PC-9 (cell line): Measurements from ENCODE around the gene CLEC4M. TPM values are rescaled to one million over a fixed set of nuclear protein-coding genes. Genes with fewer than 3 reads are reported as not detected.

Source experiments
- BruUV-seq: library from RNA; stranded (reverse); fragments of 400-500 nt; replicated peaks from 2 replicates; lab custom pipeline; 2021; lab: Mats Ljungman, UMichigan
- CTCF ChIA-PET: fragments of 300-600 bp; sonication (Branson Sonifier 250); formaldehyde crosslinking; loops from one replicate; lab custom pipeline; 2022; ENCODE audit warnings: antibody characterized with exemption; lab: Charles Lee
- POLR2A ChIA-PET: fragments of 300-600 bp; sonication (Branson Sonifier 250); formaldehyde crosslinking; loops from one replicate; lab custom pipeline; 2022; ENCODE audit warnings: antibody characterized with exemption; ENCODE audit not compliant: unreplicated experiment; lab: Charles Lee
- DNase-seq, 2 experiments: peaks; one replicate each; pipeline versions ENCODE4 v3.0.0 to v3.0.0-alpha.2; 2015 to 2022; ENCODE audit warnings: mixed read lengths in 1 of 2
- H2AFZ ChIP-seq: fragments of 200-600 bp; sonication (generic); 2 replicates; pipeline ENCODE4 v1.8.1; 2017; ENCODE audit warnings: antibody characterized with exemption
- H3F3A ChIP-seq: fragments of 200-600 bp; sonication (generic); 2 replicates; pipeline ENCODE4 v1.8.1; 2017; ENCODE audit warnings: antibody characterized with exemption, mild to moderate bottlenecking, low read depth; ENCODE audit not compliant: insufficient read depth
- H3K27ac ChIP-seq: fragments of 200-600 bp; sonication (generic); 2 replicates; pipeline ENCODE4 v1.6.1; 2016; ENCODE audit warnings: mixed run types
- H3K27me3 ChIP-seq: fragments of 200-600 bp; sonication (generic); 2 replicates; pipeline ENCODE4 v1.6.1; 2016; ENCODE audit warnings: low read depth, mixed run types; ENCODE audit not compliant: insufficient read depth
- H3K36me3 ChIP-seq: fragments of 200-600 bp; sonication (generic); 2 replicates; pipeline ENCODE4 v1.6.1; 2016; ENCODE audit warnings: low read depth, mixed run types
- H3K4me1 ChIP-seq: fragments of 200-600 bp; sonication (generic); replicated peaks from 2 replicates; pipeline ENCODE4 v1.6.1; 2016; ENCODE audit warnings: mixed run types; ENCODE audit not compliant: insufficient read depth
- H3K4me2 ChIP-seq: fragments of 200-600 bp; sonication (generic); 2 replicates; pipeline ENCODE4 v1.6.1; 2017; ENCODE audit warnings: mixed run types
- H3K4me3 ChIP-seq: fragments of 200-600 bp; sonication (generic); 2 replicates; pipeline ENCODE4 v1.6.1; 2016; ENCODE audit warnings: mixed run types
- H3K79me2 ChIP-seq: fragments of 200-600 bp; sonication (generic); 2 replicates; pipeline ENCODE4 v1.6.1; 2017; ENCODE audit warnings: low read depth, mixed run types
- H3K9me2 ChIP-seq: fragments of 200-600 bp; sonication (generic); 2 replicates; pipeline ENCODE4 v1.8.1; 2017; ENCODE audit warnings: mild to moderate bottlenecking; ENCODE audit not compliant: insufficient read depth
- H3K9me3 ChIP-seq: fragments of 200-600 bp; sonication (generic); 2 replicates; pipeline ENCODE4 v1.8.1; 2016; ENCODE audit warnings: low read depth; ENCODE audit not compliant: insufficient read depth
- H4K20me1 ChIP-seq: fragments of 200-600 bp; sonication (generic); 2 replicates; pipeline ENCODE4 v1.8.1; 2017; ENCODE audit not compliant: insufficient read depth
- CTCF ChIP-seq: fragments of 200-600 bp; sonication (generic); conservative IDR thresholded peaks from 2 replicates; pipeline ENCODE4 v1.6.1; 2017; ENCODE audit warnings: mixed run types, antibody characterized with exemption, mild to moderate bottlenecking, moderate library complexity
- EZH2 ChIP-seq: fragments of 200-600 bp; sonication (generic); IDR thresholded peaks from 2 replicates; pipeline ENCODE4 v1.8.0; 2017; ENCODE audit warnings: antibody characterized with exemption, low read depth
- intact Hi-C: fragments of 100-400 bp; cut with micrococcal nuclease; formaldehyde crosslinking; loops from one replicate; pipeline ENCODE4 v1.10.0; 2022; ENCODE audit not compliant: unreplicated experiment
- total RNA-seq: library from RNA; stranded (reverse); gene quantifications from 2 replicates; pipeline ENCODE4 v1.2.3, GENCODE V29; 2021

Gene CLEC4M
- total RNA-seq, 1 experiment from 2014 or later = not detected

GRCh38 chr19:7725791-7726190, 37.3 kb upstream of the CLEC4M start:
- Histone ChIP-seq H3K27ac (no peak overlapping the region), H3K9me2 (no peaks in the 10 kb centered on the region), H4K20me1 (no peaks in the 10 kb centered on the region), H3K4me2 (no peak overlapping the region), H2AFZ (no peak overlapping the region), H3K36me3 (no peaks in the 10 kb centered on the region), H3K4me1 (no peaks in the 10 kb centered on the region), H3K9me3 (no peaks in the 10 kb centered on the region), H3K4me3 (no peak overlapping the region), H3K27me3 (peaks cover 52% of the 10 kb centered on the region), H3F3A (no peaks in the 10 kb centered on the region), H3K79me2 (no peaks in the 10 kb centered on the region)
- ChIA-PET CTCF (no interaction called here), POLR2A (no interaction called here)
- no peak for DNase-seq
- BruUV-seq = no TSS peak
- TF ChIP-seq EZH2 = no peak
- TF ChIP-seq CTCF = no peak
- intact Hi-C loops = no loop called here

- CTCF ChIA-PET = no interaction called here
- Histone ChIP-seq H3K79me2 (no peaks in the 10 kb centered on the region), H3K4me1 (peaks cover 4% of the 10 kb centered on the region; the same call in 1 of the 2 replicates), H2AFZ (no peak overlapping the region), H3K27me3 (peaks cover 60% of the 10 kb centered on the region), H3F3A (no peaks in the 10 kb centered on the region), H3K27ac (no peak overlapping the region), H3K9me3 (no peaks in the 10 kb centered on the region), H3K36me3 (no peaks in the 10 kb centered on the region), H4K20me1 (no peaks in the 10 kb centered on the region), H3K4me3 (no peak overlapping the region), H3K4me2 (peak overlapping the region; percentile 31; the same call in 1 of the 2 replicates), H3K9me2 (no peaks in the 10 kb centered on the region)
- BruUV-seq = no TSS peak
- no peak for DNase-seq
- TF ChIP-seq CTCF (no peak), EZH2 (no peak)
- POLR2A ChIA-PET = no interaction called here
- intact Hi-C loops = no loop called here
Measured at GRCh38 chr19:7729211-7729610, 33.8 kb upstream of the CLEC4M start.

- no peak overlapping the region for H3K4me3 ChIP-seq
- no peaks in the 10 kb centered on the region for H3K9me3 ChIP-seq
- BruUV-seq = no TSS peak
- intact Hi-C loops = no loop called here
- no peaks in the 10 kb centered on the region for H4K20me1 ChIP-seq
- H3K4me2 ChIP-seq = no peak overlapping the region
- H3K27ac ChIP-seq = no peak overlapping the region
- no peak overlapping the region for H2AFZ ChIP-seq
- DNase-seq = no peak
- no peaks in the 10 kb centered on the region for H3K36me3 ChIP-seq
- no peaks in the 10 kb centered on the region for H3K9me2 ChIP-seq
- peaks cover 7% of the 10 kb centered on the region for H3K4me1 ChIP-seq
- POLR2A ChIA-PET = no interaction called here
- no peaks in the 10 kb centered on the region for H3F3A ChIP-seq
- TF ChIP-seq CTCF = no peak
- no peak for TF ChIP-seq EZH2
- H3K79me2 ChIP-seq = no peaks in the 10 kb centered on the region
- CTCF ChIA-PET = no interaction called here
- H3K27me3 ChIP-seq = peaks cover 60% of the 10 kb centered on the region
Measured at GRCh38 chr19:7729831-7730285, 33.2 kb upstream of the CLEC4M start.
